HepG2 (cell line): ENCODE results near the gene AAMP. TPM values are rescaled to one million over a fixed set of nuclear protein-coding genes. Genes with fewer than 3 reads are reported as not detected.

ENCODE experiments used
- ATF7 ChIP-seq, 2 experiments: fragments of 450-650 bp in 1 of 2; sonication (generic) in 1 of 2; formaldehyde crosslinking in 1 of 2; IDR thresholded peaks; 2 replicates each; pipeline versions ENCODE4 v1.4.0 to v1.6.1; 2016 to 2020; ENCODE audit warnings: antibody characterized with exemption in 1 of 2, mild to moderate bottlenecking in 1 of 2, missing genetic modification reagents in 1 of 2
- FOXA1 ChIP-seq, 2 experiments: fragments of 450-650 bp in 1 of 2; sonication (generic) in 1 of 2; formaldehyde crosslinking in 1 of 2; IDR thresholded peaks; 2 replicates each; pipeline versions ENCODE4 v1.4.0 to v1.6.1; 2016 to 2020; ENCODE audit warnings: missing genetic modification reagents in 1 of 2
- GATAD1 ChIP-seq: IDR thresholded peaks from 2 replicates; pipeline ENCODE4 v1.6.1; 2016; ENCODE audit warnings: missing genetic modification reagents, missing compliant biosample characterization
- NFYB ChIP-seq: sonication (generic); formaldehyde crosslinking; IDR thresholded peaks from 2 replicates; pipeline ENCODE4 v1.4.0; 2020; ENCODE audit warnings: missing genetic modification reagents
- PITX1 ChIP-seq: sonication (generic); formaldehyde crosslinking; IDR thresholded peaks from 2 replicates; pipeline ENCODE4 v1.5.1; 2020; ENCODE audit warnings: mild to moderate bottlenecking, missing genetic modification reagents
- POGK ChIP-seq: sonication (generic); formaldehyde crosslinking; conservative IDR thresholded peaks from 2 replicates; pipeline ENCODE4 v1.8.0; 2022; ENCODE audit warnings: mild to moderate bottlenecking, moderate library complexity, missing genetic modification reagents
- RBM22 ChIP-seq: fragments of 200-400 bp; formaldehyde crosslinking; optimal IDR thresholded peaks from 2 replicates; pipeline ENCODE3; 2017; ENCODE audit warnings: mild to moderate bottlenecking, low read length, moderate library complexity
- SAFB2 ChIP-seq: sonication (generic); formaldehyde crosslinking; IDR thresholded peaks from 2 replicates; pipeline ENCODE4 v1.5.1; 2020; ENCODE audit warnings: missing genetic modification reagents, low read depth, mild to moderate bottlenecking, borderline replicate concordance
- SAP130 ChIP-seq: IDR thresholded peaks from 2 replicates; pipeline ENCODE4 v1.6.1; 2016; ENCODE audit warnings: low read depth
- SNAPC4 ChIP-seq: sonication (generic); formaldehyde crosslinking; IDR thresholded peaks from 2 replicates; pipeline ENCODE4 v1.4.0; 2020; ENCODE audit warnings: mild to moderate bottlenecking, missing genetic modification reagents
- SRY ChIP-seq: sonication (generic); formaldehyde crosslinking; IDR thresholded peaks from 2 replicates; pipeline ENCODE4 v1.8.0; 2022; ENCODE audit warnings: mild to moderate bottlenecking, missing genetic modification reagents
- ZBTB34 ChIP-seq: sonication (generic); formaldehyde crosslinking; IDR thresholded peaks from 2 replicates; pipeline ENCODE4 v1.8.0; 2022; ENCODE audit warnings: mild to moderate bottlenecking, missing genetic modification reagents
- ZHX1 ChIP-seq: sonication (generic); formaldehyde crosslinking; IDR thresholded peaks from 2 replicates; pipeline ENCODE4 v1.8.1; 2022; ENCODE audit warnings: low read depth, mild to moderate bottlenecking, missing genetic modification reagents
- ZNF30 ChIP-seq: sonication (generic); formaldehyde crosslinking; IDR thresholded peaks from 2 replicates; pipeline ENCODE4 v1.5.0; 2020; ENCODE audit warnings: mild to moderate bottlenecking, missing genetic modification reagents
- ZNF781 ChIP-seq: sonication (generic); formaldehyde crosslinking; IDR thresholded peaks from 2 replicates; pipeline ENCODE4 v1.5.1; 2020; ENCODE audit warnings: borderline replicate concordance, mild to moderate bottlenecking, missing genetic modification reagents; ENCODE audit errors: not compliant biosample characterization
- polyA plus RNA-seq, 8 experiments: library from polyadenylated mRNA; depleted of rRNA in 3 of 8; stranded (reverse) in 7 of 8; unstranded in 1 of 8; fragments of >200 nt; fragmentation: Illumina TruSeq in 4 of 8; extraction: Trizol in 4 of 8; gene quantifications; 2 replicates each; pipeline versions ENCODE4 v1.2.1 to v1.2.3, GENCODE V29; 2011 to 2016; ENCODE audit warnings: low read depth in 4 of 8, missing spikeins in 1 of 8, mixed read lengths in 1 of 8; ENCODE audit not compliant: insufficient read depth in 1 of 8
- total RNA-seq, 5 experiments: library from RNA; depleted of rRNA; stranded (reverse); fragments of >200 nt; fragmentation: Illumina TruSeq; extraction: Trizol; gene quantifications; 2 replicates each; pipeline ENCODE4 v1.2.3, GENCODE V29; 2016; ENCODE audit warnings: low read depth in 1 of 5

AAMP gene
- total and polyA plus RNA-seq, 2 of the 13 experiments (the other 11 are each of a cell fraction or from before 2014, with no cell fraction given) = 110 to 186 TPM

GRCh38 chr2:218301176-218301819 lies 31.4 kb upstream of the AAMP start (continued):
- TF ChIP-seq POGK (CRISPR knock-in tag) (peak; percentile 60; the same call in 1 of the 2 replicates), FOXA1 (IDR thresholded peaks at IDR 0.05) (no peak), FOXA1 (CRISPR knock-in tag; IDR thresholded peaks at IDR 0.05) (no peak), SAFB2 (CRISPR knock-in tag) (no peak), SAP130 (CRISPR knock-in tag) (peak; percentile 86), SRY (CRISPR knock-in tag) (no peak), ZHX1 (no peak), ATF7 (IDR thresholded peaks at IDR 0.05) (no peak), ATF7 (CRISPR knock-in tag; IDR thresholded peaks at IDR 0.05) (no peak), ZNF781 (CRISPR knock-in tag) (peak; percentile 38), GATAD1 (CRISPR knock-in tag) (peak; percentile 64; the same call in 1 of the 2 replicates), SNAPC4 (no peak), ZNF30 (no peak), NFYB (CRISPR knock-in tag) (no peak), RBM22 (no peak), PITX1 (CRISPR knock-in tag) (0 out of 2 replicates have a peak, but pooled peaks have one; percentile 13), ZBTB34 (CRISPR knock-in tag) (no peak)
